ENCODE measurements around the gene KIF1A. TPM values are rescaled to one million over a fixed set of nuclear protein-coding genes. Genes with fewer than 3 reads are reported as not detected.

Gene KIF1A
- total RNA-seq, 1 donor from 2014 or later, result 48.9 TPM

DNA sequence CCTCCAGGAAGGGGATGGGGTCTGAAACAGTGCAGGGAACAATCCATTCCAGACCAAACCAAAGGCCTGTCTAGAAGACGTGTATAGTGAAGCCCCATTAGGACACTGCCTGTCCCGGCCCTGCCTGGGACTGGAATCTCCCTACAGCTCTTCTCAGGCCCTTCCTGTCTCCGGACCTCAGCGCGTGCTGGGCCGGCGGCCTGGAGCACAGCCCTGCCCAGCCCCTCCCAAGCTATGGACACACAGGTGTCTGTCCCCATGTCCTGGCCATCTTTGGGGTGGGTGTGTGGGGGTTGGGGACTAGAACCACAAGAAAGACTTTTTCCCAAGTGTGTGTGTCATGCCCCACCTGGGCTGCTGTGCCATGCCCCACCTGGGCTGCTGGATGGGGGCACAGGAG lies 51.8 kb downstream of the KIF1A start:
- TF ChIP-seq CTCF (IDR thresholded peaks at IDR 0.05; ENCODE audit: unreplicated experiment), result no peak
- Mint-ChIP-seq H3K4me1 (no peaks in the 10 kb centered on the region), H3K4me3 (no peak overlapping the region), H3K27me3 (ENCODE audit: low read depth) (no peaks in the 10 kb centered on the region), H3K27ac (no peak overlapping the region), H3K36me3 (no peaks in the 10 kb centered on the region), H3K9me3 (no peaks in the 10 kb centered on the region)
- DNase-seq (ENCODE audit: low spot score in 2 of 2, unreplicated experiment in 2 of 2), result no peak

- Mint-ChIP-seq H3K4me1 (no peaks in the 10 kb centered on the region), H3K27ac (no peak overlapping the region), H3K9me3 (no peaks in the 10 kb centered on the region), H3K4me3 (no peak overlapping the region), H3K27me3 (ENCODE audit: low read depth) (no peaks in the 10 kb centered on the region), H3K36me3 (no peaks in the 10 kb centered on the region)
- TF ChIP-seq CTCF (IDR thresholded peaks at IDR 0.05; ENCODE audit: unreplicated experiment), result no peak
- no peak for DNase-seq (ENCODE audit: low spot score in 2 of 2, unreplicated experiment in 2 of 2)
Measured at GRCh38 chr2:240767341-240767740, 52.7 kb downstream of the KIF1A start.

- no peaks in the 10 kb centered on the region for H3K36me3 Mint-ChIP-seq
- H3K27me3 Mint-ChIP-seq (ENCODE audit: low read depth), result no peaks in the 10 kb centered on the region
- H3K4me3 Mint-ChIP-seq, result no peak overlapping the region
- no peak overlapping the region for H3K27ac Mint-ChIP-seq
- TF ChIP-seq CTCF (IDR thresholded peaks at IDR 0.05; ENCODE audit: unreplicated experiment), result no peak
- DNase-seq (ENCODE audit: low spot score in 2 of 2, unreplicated experiment in 2 of 2), result no peak
- no peaks in the 10 kb centered on the region for H3K9me3 Mint-ChIP-seq
- H3K4me1 Mint-ChIP-seq, result no peaks in the 10 kb centered on the region
Measured at GRCh38 chr2:240766072-240766471, 53.9 kb downstream of the KIF1A start.

- Mint-ChIP-seq H3K27ac (no peak overlapping the region), H3K27me3 (ENCODE audit: low read depth) (no peaks in the 10 kb centered on the region), H3K36me3 (no peaks in the 10 kb centered on the region), H3K4me1 (no peaks in the 10 kb centered on the region), H3K4me3 (no peak overlapping the region), H3K9me3 (no peaks in the 10 kb centered on the region)
- TF ChIP-seq CTCF (IDR thresholded peaks at IDR 0.05; ENCODE audit: unreplicated experiment), result no peak
- no peak for DNase-seq (ENCODE audit: low spot score in 2 of 2, unreplicated experiment in 2 of 2)
Measured at GRCh38 chr2:240765007-240765406, 55.0 kb downstream of the KIF1A start.

DNA sequence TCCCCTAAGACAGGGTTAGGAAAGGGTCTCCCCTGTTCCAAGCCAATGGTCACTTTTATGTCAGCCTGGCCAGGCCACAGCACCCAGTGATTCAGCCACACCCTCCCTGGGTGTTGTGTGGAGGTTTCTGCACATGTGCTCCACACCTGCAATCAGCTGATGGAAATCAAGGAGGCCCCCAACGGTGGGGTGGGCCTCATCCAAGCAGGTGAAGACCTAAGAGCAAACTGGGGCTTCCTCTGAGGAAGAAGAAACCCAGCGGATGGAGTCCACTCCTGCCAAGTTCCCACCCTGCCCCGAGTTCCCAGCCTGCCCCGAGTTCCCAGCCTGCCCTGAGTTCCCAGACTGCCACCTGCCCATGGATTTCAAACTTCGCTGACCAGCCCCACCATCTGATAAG lies 55.4 kb downstream of the KIF1A start:
- no peak for DNase-seq (ENCODE audit: low spot score in 2 of 2, unreplicated experiment in 2 of 2)
- no peak overlapping the region for H3K4me3 Mint-ChIP-seq
- no peaks in the 10 kb centered on the region for H3K4me1 Mint-ChIP-seq
- H3K9me3 Mint-ChIP-seq, result no peaks in the 10 kb centered on the region
- H3K36me3 Mint-ChIP-seq, result no peaks in the 10 kb centered on the region
- H3K27me3 Mint-ChIP-seq (ENCODE audit: low read depth), result no peaks in the 10 kb centered on the region
- no peak overlapping the region for H3K27ac Mint-ChIP-seq
- TF ChIP-seq CTCF (IDR thresholded peaks at IDR 0.05; ENCODE audit: unreplicated experiment), result no peak

- no peaks in the 10 kb centered on the region for H3K27me3 Mint-ChIP-seq (ENCODE audit: low read depth)
- H3K9me3 Mint-ChIP-seq, result no peaks in the 10 kb centered on the region
- no peak overlapping the region for H3K27ac Mint-ChIP-seq
- no peak for TF ChIP-seq CTCF (IDR thresholded peaks at IDR 0.05; ENCODE audit: unreplicated experiment)
- no peak for DNase-seq (ENCODE audit: low spot score in 2 of 2, unreplicated experiment in 2 of 2)
- H3K4me3 Mint-ChIP-seq, result no peak overlapping the region
- H3K36me3 Mint-ChIP-seq, result no peaks in the 10 kb centered on the region
- no peaks in the 10 kb centered on the region for H3K4me1 Mint-ChIP-seq
Measured at GRCh38 chr2:240762971-240763370, 57.0 kb downstream of the KIF1A start.

All from mesothelial cell of epicardium (in vitro differentiated cells).